OCI-M2 (cell line): ENCODE results near the gene TMEM94.
"Not testable (repeated sequence)": the region's sequence is repeated elsewhere in the genome, so short reads cannot be mapped to it uniquely, and the experiment has no call there.

Experiments
- DNase-seq: peaks from one replicate; lab custom pipeline; 2025; ENCODE audit not compliant: unreplicated experiment; lab: John Stamatoyannopoulos, UW

The TMEM94 gene

GRCh38 chr17:75445296-75445695, 11.1 kb upstream of the TMEM94 start:
- DNase-seq = no peak

DNA sequence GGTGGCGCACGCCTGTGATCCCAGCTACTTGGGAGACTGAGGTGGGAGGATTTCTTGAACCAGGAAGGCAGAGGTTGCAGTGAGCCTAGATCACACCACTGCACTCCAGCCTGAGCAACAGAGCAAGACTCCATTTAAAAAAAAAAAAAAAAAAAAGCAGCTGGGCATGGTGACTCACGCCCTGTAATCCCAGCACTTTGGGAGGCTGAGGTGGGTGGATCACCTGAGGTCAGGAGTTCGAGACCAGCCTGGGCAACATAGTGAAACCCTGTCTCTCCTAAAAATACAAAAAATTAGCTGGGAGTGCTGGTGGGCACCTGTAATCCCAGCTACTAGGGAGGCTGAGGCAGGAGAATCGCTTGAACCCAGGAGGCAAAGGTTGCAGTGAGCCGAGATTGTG, 10.5 kb upstream of the TMEM94 start:
- DNase-seq = not testable (repeated sequence)

- DNase-seq = no peak
These were observed 8.2 kb upstream of the TMEM94 start for GRCh38 chr17:75447951-75448856.

GRCh38 chr17:75450270-75450669, 6.2 kb upstream of the TMEM94 start:
- DNase-seq = no peak

DNA sequence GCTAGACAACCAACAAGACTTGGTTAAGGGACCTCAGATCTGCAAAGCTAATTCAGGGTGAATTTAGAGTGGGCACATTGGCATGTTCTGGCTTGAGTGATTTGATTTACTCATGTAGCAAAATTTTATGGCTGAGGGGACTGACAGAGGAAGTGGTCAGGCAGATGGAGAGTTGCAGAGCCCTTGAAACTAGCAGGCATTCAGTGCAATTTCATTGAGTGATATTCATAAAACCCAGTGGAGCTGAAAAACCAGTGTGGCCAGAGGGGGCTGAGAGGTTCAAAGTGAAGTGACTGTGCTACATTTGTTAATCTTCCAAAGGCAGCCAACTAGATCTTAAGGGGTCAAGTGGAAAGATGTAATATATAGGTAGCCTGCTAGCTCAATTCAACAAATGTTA, 2.2 kb upstream of the TMEM94 start:
- DNase-seq = no peak

DNA sequence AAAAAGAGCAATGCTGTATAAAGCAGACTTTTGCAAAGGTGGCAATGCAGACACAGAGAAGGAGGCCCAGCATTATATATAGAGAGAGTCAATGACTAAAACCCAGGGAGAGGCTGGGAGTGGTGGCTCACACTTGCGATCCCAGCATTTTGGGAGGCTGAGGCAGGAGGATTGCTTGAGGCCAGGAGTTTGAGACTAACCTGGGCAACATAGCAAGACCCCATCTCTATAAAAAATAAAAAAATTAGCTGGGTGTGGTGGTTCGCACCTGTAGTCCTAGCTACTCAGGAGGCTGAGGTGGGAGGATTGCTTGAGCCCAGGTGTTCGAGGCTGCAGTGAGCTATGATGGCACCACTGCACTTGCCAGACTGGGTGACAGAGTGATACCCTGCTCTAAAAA, 1.8 kb upstream of the TMEM94 start:
- DNase-seq = not testable (repeated sequence)

- no peak for DNase-seq
These were observed 407 bp upstream of the TMEM94 start for GRCh38 chr17:75456039-75456416.

GRCh38 chr17:75457047-75457654, 716 bp downstream of the TMEM94 start:
- no peak for DNase-seq

DNA sequence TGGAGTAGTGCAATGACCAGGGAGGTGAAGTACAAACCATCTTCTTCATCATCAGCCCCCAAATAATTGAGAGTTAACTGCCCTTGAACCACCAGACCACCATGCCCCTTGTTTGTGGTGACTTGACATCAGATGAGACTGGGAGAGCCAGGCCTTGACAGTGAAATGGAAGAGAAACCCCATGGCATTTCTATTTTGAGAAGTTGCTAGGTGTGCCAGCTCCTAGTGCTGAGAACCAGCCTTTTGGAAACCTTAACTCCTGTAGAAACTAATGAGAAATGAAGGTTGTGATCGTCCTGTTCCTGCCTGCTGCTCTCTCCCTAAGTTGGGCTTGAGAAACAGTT, 2.8 kb downstream of the TMEM94 start:
- DNase-seq = no peak

- no peak for DNase-seq
These were observed 3.3 kb downstream of the TMEM94 start for GRCh38 chr17:75459590-75460267.

- DNase-seq = no peak
These were observed 3.9 kb downstream of the TMEM94 start for GRCh38 chr17:75460295-75460694.

GRCh38 chr17:75463603-75464002, 7.2 kb downstream of the TMEM94 start:
- DNase-seq = no peak

DNA sequence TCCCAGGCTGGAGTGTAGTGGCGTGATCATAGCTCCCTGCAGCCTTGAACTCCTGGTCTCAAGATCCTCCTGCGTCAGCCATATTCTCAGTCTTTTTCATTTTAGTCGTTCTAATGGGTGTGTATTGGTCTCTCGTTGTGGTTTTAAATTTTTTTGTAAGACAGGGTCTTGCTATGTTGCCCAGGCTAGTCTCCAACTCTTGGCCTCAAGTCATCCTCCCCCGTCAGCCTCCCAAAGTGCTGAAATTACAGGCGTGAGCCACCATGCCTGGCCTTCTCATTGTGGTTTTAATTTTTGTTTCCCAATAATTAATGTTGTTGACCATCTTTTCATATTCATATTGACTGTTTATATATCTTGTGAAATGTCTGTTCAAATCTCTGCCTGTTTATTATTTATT, 8.6 kb downstream of the TMEM94 start:
- no peak for DNase-seq

GRCh38 chr17:75468291-75468754, 11.9 kb downstream of the TMEM94 start:
- DNase-seq = no peak

GRCh38 chr17:75468779-75469373, 12.4 kb downstream of the TMEM94 start:
- DNase-seq = no peak

GRCh38 chr17:75471207-75471606, 14.8 kb downstream of the TMEM94 start:
- DNase-seq = no peak

DNA sequence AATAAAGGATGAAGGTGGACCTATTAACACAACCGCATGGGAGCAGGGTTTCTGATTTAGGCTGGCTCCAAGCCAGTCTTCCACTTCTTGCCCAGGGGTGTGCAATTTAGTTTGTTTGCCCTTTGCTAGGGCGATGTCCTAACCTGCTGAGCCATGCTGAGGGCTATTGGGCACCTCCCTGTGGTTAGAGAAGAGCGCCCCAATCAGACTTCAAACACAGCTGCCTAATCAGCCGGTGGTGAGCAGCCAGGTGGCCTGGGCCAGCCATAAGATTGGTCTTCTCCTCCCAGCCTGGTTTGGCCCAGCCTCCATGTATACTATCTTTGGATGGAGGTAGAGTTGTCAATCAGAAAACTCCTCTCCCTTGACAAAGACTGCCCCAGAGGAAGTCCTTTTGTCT, 15.7 kb downstream of the TMEM94 start:
- no peak for DNase-seq

DNA sequence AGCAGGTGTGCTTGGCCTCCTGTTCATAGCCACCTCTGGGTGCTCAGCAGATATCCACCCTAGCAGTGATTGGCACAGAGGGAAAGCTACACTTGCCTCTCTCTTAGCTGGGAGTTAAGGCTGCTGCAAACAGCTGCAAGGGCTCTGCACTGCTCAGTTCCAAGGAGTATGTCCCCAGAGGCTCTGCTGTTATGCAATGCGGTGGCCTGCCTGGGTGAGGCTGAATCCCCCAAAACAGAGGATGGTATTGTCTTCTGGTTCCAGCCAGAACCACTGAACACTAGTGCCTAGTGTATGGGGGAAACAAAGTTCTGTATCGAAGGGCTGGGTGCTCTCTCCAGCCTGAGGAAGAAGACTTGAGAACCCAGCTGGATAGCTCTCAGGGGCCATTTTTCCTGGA, 16.8 kb downstream of the TMEM94 start:
- no peak for DNase-seq

DNA sequence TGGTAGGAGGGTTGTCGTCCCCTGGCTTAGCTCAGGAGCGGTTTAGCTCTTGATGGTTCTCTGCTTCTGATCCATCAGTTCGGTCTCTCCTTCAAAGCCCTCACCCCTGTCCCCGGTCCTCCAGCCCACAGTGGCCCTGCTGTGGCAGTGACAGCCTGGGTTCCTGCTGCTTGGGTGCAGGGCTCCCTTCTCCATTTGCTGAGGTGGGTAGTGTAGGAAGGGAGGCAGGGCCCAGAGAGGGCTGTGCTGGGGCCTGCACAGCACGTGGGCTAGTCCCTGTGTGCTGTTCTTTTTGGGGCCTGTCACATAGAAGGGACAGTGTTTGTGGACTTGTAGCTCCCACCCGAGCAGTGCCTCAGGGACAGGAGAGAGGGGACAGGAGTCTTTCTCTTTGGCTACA, 18.3 kb downstream of the TMEM94 start:
- DNase-seq = no peak

DNA sequence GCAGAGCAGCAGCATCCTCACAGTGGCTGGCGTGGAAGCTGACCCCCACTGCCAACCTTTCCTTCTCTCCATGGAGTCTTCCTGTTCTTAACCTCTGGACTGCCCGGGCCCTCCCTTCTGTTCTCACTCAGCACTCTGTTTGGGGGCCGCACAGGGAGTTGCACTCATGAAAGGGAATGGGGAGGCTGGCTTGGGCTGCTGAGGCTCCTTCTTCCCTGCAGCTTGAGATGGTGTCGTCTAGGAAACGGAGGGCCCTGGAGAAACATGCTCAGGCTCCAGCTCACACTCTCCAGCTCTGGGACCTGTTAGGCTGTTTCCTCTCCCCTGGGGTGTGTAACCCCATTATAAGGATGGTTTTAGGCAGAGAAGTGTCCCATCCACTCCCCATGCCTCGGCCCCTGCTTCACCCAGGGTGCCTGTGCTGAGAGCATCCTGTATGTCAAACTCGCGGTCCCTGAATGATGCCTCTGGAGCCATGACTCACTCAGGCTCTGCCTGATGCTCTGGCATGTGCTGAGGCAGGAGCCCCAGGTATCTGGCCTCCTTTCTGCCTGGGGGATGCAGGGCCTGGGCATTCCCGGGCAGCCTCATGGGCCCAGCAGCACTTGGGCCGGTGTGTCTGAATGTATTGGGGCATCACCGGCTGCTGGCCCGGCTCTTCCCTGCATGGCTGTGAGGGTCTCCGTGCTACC, 18.9 kb downstream of the TMEM94 start:
- DNase-seq = no peak

GRCh38 chr17:75475851-75476250, 19.4 kb downstream of the TMEM94 start:
- no peak for DNase-seq
